Right lung (tissue), 5 donors: ENCODE data around the gene EVA1C. TPM values are rescaled to one million over a fixed set of nuclear protein-coding genes. Genes with fewer than 3 reads are reported as not detected.
"Not testable (repeated sequence)": the region's sequence is repeated elsewhere in the genome, so short reads cannot be mapped to it uniquely, and the experiment has no call there.

ENCODE experiments used
- DNase-seq, 2 donors: peaks; one replicate each; pipeline ENCODE4 v3.0.0-alpha.2; 2013
- polyA plus RNA-seq, 5 donors: library from polyadenylated mRNA; unstranded; fragments of 120-200 nt; gene quantifications; one replicate each; pipeline versions ENCODE4 v1.2.1 to v1.2.3, GENCODE V29; 2013; ENCODE audit warnings: inconsistent platforms in 1 of 5, low replicate concordance in 1 of 5; ENCODE audit not compliant: insufficient read length in 5 of 5, insufficient read depth in 1 of 5

EVA1C gene
- polyA plus RNA-seq, 5 donors, result 3.2 to 7.3 (median 5.2) TPM

DNA sequence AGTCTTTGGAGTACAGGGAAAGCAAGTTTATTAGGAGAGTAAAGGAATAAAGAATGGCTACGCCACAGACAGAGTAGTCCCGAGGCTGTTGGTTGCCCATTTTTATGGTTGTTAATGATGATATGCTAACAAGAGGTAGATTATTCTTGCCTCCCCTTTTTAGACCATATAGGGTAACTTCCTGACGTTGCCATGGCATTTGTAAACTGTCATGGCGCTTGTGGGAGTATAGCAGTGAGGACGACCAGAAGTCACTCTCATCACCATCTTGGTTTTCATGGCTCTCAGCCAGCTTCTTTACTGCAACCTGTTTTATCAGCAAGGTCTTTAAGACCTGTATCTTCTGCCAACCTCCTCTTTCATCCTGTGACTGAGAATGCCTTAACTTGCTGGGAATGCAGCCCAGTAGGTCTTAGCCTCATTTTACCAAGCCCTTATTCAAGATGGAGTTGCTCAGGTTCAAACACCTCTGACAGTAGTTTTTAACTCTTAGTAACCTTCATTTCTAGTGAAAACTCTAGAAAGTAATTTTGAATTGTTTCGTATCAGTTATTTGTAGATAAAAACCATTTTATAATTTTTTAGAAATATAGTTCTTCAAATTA is 146.6 kb downstream of the EVA1C start:
- DNase-seq, result no peak

DNA sequence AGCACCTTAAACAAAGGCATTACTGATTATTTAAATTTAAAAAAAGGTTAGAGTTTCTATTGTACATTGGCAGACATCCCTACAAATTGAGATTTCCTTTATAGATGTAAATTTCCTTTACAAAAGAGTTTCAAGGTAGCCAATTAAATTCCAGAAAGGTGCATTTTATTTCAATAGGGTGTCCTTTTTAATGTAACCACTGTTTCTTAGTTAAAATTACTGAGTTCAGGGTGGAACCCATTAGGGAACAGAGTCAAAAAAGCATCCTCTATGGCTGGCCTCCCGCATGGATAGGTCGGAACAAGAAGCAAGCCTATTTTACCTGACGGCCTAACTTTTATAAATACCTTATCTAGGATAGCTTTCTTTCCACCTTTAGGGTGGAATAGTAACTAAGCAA is 148.4 kb downstream of the EVA1C start:
- DNase-seq, result no peak

DNA sequence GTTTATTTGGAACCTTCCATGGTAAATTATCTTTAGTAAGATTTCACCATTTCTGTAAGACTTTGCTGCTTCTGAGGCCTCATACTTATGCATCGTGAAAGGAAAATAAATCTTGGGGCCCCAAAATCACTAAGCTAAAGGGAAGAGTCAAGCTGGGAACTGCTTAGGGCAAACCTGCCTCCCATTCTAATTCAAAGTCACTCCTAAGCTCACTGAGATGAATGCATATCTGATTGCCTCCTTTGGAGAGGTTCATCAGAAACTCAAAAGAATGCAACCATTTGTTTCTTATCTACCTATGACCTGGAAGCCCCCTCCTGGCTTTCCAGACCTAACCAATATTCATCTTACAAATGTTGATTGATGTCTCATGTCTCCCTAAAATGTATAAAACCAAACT is 149.0 kb downstream of the EVA1C start:
- DNase-seq, result not testable (repeated sequence)

DNA sequence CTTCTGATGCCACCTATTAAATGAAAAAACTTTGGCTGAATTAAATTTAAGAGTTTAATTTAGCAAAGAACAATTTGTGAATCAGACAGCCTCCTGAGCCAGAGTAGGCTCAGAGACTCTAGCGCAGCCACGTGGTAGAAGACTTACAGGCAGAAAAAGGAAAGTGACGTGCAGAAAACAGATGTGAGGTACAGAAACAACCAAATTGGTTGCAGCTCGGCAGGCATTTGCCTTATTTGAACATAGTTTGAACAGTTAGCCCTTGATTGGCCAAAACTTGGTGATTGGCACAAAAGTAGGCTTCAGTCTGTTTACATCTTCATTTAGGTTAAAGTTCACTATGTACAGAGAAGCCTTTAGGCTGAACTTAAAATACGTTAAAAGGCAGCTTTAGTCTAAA is 149.9 kb downstream of the EVA1C start:
- DNase-seq, result peak; percentile 8 to 37

DNA sequence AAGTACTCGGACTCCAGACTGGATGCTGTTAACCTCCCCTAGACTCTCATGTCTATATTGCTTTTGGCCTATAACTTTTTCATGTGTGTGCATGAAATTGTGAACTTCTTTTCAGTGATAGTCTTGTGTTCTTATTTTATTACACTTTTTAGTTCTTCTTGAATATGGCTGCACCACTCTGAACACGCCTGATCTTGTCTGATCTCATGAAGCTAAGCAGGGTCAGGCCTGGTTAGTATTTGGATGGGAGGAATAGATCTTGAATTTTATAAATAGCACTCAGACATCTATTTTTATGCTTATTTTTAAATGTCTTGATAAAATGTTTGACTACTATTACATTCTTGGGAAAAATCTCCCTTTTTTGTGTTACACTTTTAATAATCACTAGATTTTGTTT is 150.4 kb downstream of the EVA1C start:
- no peak for DNase-seq

Other genes starting within 250 kb of the EVA1C start
- 10 to 100 TPM; 16.6 to 27.2 (median 18.6) TPM for gene MIS18A, start 133.7 kb upstream of the EVA1C start, polyA plus RNA-seq
- under 1 TPM in 2 of 5 donors, not detected in 3; 0.21 to 0.34 TPM for gene MRAP, start 113.9 kb upstream of the EVA1C start, polyA plus RNA-seq
- 10 to 100 TPM; 10.0 to 15.3 (median 13.2) TPM for gene URB1, start 19.7 kb upstream of the EVA1C start, polyA plus RNA-seq
- gene TCP10L, start 172.8 kb downstream of the EVA1C start, polyA plus RNA-seq, result under 1 TPM; 0.43 to 0.96 (median 0.64) TPM
- 10 to 100 TPM; 43.4 to 62.2 (median 53.7) TPM for gene CFAP298, start 199.7 kb downstream of the EVA1C start, polyA plus RNA-seq